ENCODE measurements around the gene ECSIT.

DNA sequence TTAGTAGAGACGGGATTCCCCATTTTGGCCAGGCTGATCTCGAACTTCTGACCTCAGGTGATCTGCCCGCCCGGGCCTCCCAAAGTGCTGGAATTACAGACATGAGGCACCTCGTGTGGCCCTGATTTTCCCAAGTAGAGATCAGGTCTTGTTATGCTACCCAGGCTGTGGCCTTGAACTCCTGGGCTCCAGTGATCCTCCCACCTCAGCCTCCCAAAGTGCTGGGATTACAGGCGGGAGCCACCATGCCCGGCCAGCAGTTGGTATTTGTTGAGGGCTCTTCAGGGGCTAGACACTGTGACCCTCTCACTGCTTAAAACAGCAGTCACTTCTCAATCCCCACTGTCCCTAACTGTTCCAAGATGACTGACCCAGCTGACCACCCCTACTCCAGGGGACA is 39.6 kb downstream of the ECSIT start:
- no peak for TF ChIP-seq POLR2A (IDR thresholded peaks at IDR 0.05; ENCODE audit: borderline replicate concordance, extremely low read depth, insufficient read depth, insufficient read length)
- TF ChIP-seq EZH2 (IDR thresholded peaks at IDR 0.05): no peak
- TF ChIP-seq, protein P1, sequence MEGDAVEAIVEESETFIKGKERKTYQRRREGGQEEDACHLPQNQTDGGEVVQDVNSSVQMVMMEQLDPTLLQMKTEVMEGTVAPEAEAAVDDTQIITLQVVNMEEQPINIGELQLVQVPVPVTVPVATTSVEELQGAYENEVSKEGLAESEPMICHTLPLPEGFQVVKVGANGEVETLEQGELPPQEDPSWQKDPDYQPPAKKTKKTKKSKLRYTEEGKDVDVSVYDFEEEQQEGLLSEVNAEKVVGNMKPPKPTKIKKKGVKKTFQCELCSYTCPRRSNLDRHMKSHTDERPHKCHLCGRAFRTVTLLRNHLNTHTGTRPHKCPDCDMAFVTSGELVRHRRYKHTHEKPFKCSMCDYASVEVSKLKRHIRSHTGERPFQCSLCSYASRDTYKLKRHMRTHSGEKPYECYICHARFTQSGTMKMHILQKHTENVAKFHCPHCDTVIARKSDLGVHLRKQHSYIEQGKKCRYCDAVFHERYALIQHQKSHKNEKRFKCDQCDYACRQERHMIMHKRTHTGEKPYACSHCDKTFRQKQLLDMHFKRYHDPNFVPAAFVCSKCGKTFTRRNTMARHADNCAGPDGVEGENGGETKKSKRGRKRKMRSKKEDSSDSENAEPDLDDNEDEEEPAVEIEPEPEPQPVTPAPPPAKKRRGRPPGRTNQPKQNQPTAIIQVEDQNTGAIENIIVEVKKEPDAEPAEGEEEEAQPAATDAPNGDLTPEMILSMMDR (IDR thresholded peaks at IDR 0.05 in 2 of 3, conservative IDR thresholded peaks at IDR 0.05 in 1 of 3; ENCODE audit: borderline replicate concordance in 1 of 3, insufficient read depth in 1 of 3, low read depth in 2 of 3, low read length in 2 of 3): no peak
- TF ChIP-seq, protein P2, sequence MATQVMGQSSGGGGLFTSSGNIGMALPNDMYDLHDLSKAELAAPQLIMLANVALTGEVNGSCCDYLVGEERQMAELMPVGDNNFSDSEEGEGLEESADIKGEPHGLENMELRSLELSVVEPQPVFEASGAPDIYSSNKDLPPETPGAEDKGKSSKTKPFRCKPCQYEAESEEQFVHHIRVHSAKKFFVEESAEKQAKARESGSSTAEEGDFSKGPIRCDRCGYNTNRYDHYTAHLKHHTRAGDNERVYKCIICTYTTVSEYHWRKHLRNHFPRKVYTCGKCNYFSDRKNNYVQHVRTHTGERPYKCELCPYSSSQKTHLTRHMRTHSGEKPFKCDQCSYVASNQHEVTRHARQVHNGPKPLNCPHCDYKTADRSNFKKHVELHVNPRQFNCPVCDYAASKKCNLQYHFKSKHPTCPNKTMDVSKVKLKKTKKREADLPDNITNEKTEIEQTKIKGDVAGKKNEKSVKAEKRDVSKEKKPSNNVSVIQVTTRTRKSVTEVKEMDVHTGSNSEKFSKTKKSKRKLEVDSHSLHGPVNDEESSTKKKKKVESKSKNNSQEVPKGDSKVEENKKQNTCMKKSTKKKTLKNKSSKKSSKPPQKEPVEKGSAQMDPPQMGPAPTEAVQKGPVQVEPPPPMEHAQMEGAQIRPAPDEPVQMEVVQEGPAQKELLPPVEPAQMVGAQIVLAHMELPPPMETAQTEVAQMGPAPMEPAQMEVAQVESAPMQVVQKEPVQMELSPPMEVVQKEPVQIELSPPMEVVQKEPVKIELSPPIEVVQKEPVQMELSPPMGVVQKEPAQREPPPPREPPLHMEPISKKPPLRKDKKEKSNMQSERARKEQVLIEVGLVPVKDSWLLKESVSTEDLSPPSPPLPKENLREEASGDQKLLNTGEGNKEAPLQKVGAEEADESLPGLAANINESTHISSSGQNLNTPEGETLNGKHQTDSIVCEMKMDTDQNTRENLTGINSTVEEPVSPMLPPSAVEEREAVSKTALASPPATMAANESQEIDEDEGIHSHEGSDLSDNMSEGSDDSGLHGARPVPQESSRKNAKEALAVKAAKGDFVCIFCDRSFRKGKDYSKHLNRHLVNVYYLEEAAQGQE (IDR thresholded peaks at IDR 0.05; ENCODE audit: low read depth): no peak
- TF ChIP-seq SP1 (IDR thresholded peaks at IDR 0.05; ENCODE audit: low read depth): no peak
- no peak for TF ChIP-seq RAD21 (IDR thresholded peaks at IDR 0.05; ENCODE audit: low read depth)
- TF ChIP-seq, protein P3, sequence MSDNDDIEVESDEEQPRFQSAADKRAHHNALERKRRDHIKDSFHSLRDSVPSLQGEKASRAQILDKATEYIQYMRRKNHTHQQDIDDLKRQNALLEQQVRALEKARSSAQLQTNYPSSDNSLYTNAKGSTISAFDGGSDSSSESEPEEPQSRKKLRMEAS (IDR thresholded peaks at IDR 0.05): no peak
- TF ChIP-seq POLR2AphosphoS5 (IDR thresholded peaks at IDR 0.05; ENCODE audit: low read depth, low read length): no peak
